HG03460 (cell line): ENCODE data around the gene TMC4.

ENCODE experiments used
- ATAC-seq: cut with Tn5 transposase; IDR thresholded peaks from one replicate; pipeline ENCODE4 v1.9.1; 2021; ENCODE audit not compliant: unreplicated experiment

The TMC4 gene

DNA sequence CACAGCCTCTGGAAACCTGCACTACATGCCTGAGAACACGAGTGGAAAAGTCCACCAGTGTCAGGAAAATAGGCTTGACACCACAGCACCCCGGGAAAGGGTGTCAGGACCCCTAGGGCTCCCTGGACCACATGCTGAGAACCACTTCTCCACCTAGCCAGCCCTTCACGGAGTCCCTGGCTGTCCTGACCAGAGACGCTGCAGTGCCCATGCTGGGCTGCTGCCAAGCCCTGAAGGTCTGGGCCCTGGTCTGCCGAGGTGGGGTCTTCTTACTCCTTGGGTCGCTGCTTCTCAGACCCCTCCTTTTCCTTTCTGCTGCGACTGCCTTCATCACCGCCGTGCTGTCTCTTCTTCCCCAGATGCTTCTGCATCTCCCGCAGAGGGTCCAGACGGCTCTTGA, 16.5 kb downstream of the TMC4 start:
- no peak for ATAC-seq

DNA sequence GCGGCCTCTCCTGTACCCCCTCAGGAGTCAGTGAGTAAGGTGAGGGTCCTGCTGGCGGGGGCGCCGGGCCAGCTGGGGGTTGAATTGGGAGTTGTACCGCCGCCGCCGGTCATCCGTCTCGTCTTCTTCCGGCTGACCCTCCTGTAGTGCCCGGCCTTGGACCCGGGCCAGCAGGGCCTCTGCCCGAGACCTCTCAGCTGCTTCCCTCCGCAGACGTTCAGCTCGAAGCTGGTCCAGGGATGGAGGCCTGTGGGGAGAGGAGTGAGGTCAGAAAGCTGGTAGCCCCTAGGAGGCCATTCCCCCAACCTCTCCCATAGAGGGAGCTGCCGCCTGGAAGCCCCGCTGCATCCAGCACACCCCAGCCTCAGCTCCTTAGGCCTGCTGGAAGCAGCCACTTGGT, 17.3 kb downstream of the TMC4 start:
- ATAC-seq, result no peak

- ATAC-seq, result no peak
These were observed 18.2 kb downstream of the TMC4 start for GRCh38 chr19:54154603-54155345.

- no peak for ATAC-seq
These were observed 19.1 kb downstream of the TMC4 start for GRCh38 chr19:54153731-54154326.

DNA sequence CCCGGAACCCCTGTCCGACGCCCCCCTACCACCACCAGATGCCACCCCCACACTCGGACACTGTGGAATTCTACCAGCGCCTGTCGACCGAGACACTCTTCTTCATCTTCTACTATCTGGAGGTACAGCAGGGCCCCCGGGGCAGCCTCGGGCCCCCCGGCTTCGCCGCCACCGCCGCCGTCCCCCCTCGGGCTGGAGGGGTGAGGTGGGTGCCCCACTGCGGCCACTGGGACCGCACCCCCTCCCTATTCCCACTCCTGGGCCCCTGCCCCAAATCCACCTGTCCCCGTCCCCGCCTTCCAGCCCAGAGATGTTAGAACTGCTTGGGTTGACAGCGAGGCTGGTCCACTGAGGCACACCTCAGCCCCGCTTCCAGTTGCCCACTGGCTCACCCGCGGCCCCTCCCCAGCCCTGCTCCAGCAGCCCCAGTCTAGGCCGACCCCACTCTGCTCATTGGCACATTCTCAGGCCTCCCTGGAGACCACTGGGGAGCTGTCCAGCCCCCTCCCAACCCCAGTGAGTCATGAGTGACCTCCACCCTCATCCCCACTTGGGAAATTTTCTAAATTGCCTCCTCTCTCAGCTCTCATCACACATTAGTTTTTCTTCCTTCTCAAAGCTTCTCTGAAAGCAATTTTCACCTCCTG, 20.0 kb downstream of the TMC4 start:
- ATAC-seq, result no peak

DNA sequence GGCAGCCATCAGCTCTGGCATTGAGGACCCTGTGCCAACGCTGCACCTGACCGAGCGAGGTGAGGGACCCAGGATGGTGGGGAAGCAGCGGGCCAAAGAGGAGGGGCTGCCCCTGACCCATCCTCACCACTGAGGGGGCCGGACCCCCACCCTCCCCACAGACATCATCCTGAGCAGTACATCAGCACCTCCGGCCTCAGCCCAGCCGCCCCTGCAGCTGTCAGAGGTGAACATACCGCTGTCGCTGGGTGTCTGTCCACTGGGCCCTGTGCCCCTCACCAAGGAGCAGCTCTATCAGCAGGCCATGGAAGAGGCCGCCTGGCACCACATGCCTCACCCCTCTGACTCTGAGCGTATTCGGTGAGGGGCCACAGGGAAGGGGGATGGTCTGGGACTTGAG, 20.7 kb downstream of the TMC4 start:
- ATAC-seq, result no peak

GRCh38 chr19:54151362-54152035, 21.5 kb downstream of the TMC4 start:
- ATAC-seq, result no peak

DNA sequence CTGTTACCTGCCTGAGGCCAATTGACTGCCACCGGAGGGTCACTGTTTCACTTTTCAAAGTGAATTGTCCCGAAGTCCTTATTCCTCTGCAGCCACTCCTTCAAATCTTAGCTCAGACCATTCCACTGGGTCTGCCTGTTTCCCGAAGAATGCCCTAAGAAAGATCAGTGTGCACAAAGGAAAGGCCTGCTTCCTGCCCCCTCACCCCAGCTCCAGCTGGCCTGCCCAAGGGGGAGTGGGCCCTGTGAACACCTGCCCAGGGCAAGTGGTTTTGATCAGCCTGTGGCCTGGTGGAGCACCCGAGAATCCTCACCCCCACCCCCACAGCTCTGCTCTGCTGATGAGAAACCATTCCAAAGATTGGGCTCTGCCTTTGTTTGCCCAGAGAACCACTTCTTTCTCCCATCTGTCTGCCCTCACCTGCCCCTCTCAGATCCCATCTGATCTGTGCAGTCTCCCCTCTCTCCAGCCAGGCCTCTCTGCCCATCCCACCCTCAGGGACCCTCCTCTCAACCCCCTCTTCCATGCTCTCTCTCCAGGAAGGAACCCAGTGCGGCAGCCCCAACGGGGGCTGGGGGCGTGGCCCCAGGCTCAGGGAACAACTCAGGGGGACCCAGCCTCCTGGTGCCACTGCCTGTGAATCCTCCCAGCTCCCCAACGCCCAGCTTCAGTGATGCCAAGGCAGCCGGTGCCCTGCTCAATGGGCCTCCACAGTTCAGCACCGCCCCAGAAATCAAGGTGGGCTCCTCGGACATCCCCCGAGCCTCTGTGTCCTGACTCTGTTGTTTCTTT, 23.7 kb downstream of the TMC4 start:
- ATAC-seq, result no peak

DNA sequence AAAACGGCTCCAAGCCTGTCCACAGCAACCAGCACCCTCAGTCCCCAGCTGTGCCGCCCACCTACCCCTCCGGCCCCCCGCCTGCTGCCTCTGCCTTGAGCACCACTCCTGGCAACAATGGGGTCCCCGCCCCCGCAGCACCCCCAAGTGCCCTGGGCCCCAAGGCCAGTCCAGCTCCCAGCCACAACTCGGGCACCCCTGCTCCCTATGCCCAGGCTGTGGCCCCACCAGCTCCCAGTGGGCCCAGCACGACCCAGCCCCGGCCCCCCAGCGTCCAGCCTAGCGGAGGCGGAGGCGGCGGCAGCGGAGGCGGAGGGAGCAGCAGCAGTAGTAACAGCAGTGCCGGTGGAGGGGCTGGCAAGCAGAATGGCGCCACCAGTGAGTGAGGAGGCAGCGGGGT, 24.8 kb downstream of the TMC4 start:
- ATAC-seq, result no peak

DNA sequence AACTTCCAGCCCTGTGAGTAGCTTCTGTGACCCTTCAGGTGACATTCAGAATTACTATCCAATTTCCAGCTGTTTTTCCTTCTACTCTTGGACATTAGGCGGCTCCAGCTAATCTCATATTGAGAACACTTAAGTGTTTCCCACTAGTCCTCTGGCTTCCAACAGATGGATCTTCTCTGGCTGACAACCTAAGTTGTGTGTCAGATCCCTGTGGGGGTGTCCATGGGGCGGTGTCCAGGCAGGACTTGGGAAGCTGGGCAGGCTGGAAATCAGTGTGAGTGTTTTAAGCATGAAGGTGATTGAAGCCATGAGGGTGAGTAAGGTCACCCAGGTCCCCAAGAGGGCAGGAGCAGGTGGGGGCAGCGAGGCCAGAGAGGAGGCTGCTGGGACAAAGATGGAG, 25.3 kb downstream of the TMC4 start:
- no peak for ATAC-seq

DNA sequence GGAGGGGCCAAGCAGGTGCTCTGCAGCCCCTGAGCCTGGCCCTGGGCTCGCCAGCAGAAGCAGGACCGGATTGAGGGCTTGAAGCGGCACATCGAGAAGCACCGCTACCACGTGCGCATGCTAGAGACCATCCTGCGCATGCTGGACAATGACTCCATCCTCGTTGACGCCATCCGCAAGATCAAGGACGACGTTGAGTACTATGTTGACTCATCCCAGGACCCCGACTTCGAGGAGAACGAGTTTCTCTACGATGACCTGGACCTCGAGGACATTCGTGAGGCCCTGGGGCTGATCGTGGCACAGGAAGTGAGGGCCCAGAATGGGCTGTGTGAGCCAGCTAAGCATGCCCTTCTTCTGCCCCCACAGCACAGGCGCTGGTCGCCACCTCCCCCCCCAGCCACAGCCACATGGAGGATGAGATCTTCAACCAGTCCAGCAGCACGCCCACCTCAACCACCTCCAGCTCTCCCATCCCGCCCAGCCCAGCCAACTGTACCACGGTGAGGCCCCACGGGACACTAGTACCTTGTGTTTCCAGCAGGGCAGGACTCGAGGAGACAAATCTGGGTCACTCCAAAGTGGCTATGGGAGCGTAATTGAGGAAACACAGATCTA, 27.3 kb downstream of the TMC4 start:
- no peak for ATAC-seq

DNA sequence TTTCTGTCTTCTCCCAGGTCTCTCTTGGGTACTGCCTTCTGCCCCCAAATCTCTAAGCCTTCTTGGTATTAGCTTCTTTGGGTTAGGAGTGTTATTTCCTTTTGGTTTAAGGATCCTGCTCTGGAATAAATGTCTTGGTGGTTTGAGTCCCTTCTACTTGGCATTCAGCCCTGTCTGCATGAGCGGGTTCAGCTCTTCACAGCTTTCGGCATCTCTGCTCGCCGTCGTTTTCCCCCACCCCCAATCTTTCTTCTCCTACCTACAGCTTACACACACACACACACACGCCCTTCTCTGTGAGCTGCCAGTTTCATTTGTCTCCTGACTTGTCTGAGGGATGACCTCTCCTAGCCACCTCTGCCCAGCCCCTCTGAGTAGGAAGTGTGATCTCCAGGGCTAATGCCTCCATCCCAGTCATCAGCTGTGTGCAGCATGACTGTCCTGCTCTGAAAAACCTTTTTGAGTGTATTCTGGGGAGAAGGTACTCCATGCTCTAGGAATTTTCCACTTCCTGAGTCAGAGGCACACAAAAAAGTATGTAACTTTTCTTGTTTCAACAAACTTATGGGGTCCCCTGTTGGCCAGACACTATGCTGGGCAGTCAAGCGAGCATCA, 30.7 kb downstream of the TMC4 start:
- no peak for ATAC-seq

DNA sequence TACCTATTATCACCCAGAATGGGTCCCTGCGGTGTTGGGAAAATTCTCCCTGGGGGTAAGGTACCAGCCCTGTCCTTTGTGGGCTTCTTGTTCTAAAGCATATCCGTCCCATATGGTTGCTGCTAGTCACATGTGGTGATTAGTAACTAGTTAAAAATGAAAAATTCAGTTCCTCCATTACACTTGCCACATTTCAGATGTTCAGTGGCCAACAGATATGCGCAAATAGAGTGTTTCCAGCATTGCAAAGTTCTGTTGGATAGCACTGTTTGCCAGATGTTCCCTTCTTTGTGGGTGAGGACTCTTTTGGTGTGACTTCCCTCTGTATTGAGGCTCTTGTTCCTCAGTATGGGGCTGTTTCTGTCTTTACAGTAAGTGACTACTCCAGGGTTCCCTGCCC, 31.6 kb downstream of the TMC4 start:
- ATAC-seq, result no peak

DNA sequence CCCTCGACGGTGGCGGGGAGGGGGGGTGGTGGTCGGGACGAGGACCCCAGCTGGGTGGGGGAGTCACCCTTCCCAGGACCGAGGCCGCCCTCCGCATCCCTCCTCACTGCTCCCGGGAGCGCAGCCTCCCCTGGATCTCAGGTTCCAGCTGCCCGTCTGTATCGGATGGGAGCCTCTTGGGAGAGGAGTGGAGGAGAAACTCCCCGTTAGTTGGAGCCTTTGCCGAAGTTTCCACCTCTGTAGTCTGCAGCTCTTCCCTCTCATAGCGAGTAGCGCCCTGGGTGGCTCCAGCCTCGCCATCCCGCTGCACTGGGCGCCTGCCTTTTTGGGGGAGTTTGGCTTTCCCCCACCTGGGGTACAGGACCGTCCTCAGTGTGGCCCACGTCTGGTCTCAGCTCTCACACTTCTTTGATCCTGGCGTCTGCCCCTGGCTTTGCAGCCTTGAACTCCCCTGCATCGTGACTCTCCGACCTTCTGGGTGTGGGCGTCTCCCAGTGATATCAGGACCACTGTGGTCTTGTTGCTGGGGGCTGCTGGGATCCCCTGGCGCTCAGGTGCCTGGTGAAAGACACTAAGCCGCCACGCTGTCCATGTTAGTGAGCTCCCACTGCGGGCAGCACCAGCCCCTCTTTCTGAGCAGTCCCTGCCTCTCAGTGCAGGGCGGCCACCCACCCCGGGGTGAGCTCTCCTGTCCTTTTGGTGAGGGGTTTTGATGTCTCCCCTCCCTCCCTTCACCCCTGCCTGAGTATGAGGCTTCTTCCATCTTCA, 34.3 kb downstream of the TMC4 start:
- ATAC-seq, result no peak

GRCh38 chr19:54137699-54138488, 35.1 kb downstream of the TMC4 start, which contains the start of gene CNOT3:
CNOT3 (plus strand) TSS chr19:54137762; CDS start chr19:54142979, 5,217 bp downstream.
- no peak for ATAC-seq

- ATAC-seq, result peak; percentile 76
These were observed 35.9 kb downstream of the TMC4 start for GRCh38 chr19:54136864-54137698.

DNA sequence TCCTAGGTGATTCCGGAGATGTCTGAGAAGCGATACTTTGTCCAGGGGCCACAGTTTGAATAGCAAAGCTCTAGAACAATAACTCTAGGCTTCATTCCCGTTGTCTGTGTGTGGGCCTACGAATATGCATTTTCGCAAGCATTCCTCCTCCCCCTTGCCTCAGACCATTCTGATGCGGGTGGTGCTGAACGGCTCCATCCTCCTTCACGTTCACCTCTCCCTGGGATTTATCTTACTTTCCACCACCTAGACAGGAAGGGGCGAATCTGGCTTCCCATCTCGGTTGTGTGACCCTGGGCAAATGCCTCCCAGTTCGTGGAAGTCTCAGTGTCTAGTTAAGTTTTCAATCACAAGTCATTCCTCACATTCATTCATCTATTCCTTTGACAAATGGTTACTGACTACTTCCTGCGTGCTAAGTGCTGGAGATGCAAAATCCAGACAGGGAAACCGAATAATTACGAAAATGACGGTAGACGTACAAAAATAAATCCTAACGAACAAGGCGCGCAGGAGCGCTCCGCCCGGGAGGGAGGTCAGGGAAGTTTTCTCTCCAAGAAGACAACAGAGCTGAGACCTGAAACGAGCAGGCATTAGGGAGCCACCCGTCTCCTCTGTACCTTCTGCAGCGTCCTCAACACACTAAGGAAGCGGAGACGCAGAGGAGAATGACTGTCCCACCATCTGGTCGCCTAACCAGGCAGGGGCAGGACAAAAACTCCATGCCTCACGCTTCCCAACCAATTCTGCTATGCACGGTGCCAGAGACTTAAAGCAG, 36.7 kb downstream of the TMC4 start:
- no peak for ATAC-seq
